Right lobe of liver (tissue), 4 donors: ENCODE results near the gene MCM3AP.

ENCODE experiments used
- CTCF ChIP-seq, 4 donors: fragments of 200-600 bp in 3 of 4; fragments of 450-650 bp in 1 of 4; IDR thresholded peaks; one replicate each; pipeline versions ENCODE4 v1.5.1 to v1.8.0; 2016 to 2022; ENCODE audit warnings: antibody characterized with exemption in 4 of 4, mild to moderate bottlenecking in 2 of 4
- POLR2A ChIP-seq: fragments of 450-650 bp; IDR thresholded peaks from one replicate; pipeline ENCODE4 v1.6.1; 2017; ENCODE audit warnings: antibody characterized with exemption, mild to moderate bottlenecking
- donor health status: DM: no; HTN: no; CAD: no.
- donor health status: DM: no; HTN: no; CAD: no.
- donor health status: DM: no; HTN: yes; CAD: no.

GRCh38 chr21:46202592-46203202, 82.7 kb downstream of the MCM3AP start:
- TF ChIP-seq CTCF (IDR thresholded peaks at IDR 0.05) = no peak
- TF ChIP-seq POLR2A = no peak
